ENCODE data around the gene SEC22C.

SEC22C gene

GRCh38 chr3:42533161-42533897, 48.4 kb downstream of the SEC22C start:
- DNase-seq: no peak

GRCh38 chr3:42532229-42532628, 49.5 kb downstream of the SEC22C start:
- DNase-seq: no peak

GRCh38 chr3:42531470-42531869, 50.3 kb downstream of the SEC22C start:
- no peak for DNase-seq

- no peak for DNase-seq
These were observed 51.7 kb downstream of the SEC22C start for GRCh38 chr3:42530073-42530472.

- DNase-seq: no peak
These were observed 52.3 kb downstream of the SEC22C start for GRCh38 chr3:42529468-42529867.

GRCh38 chr3:42527368-42527917, 54.3 kb downstream of the SEC22C start:
- no peak for DNase-seq

- no peak for DNase-seq
These were observed 55.0 kb downstream of the SEC22C start for GRCh38 chr3:42526616-42527367.

GRCh38 chr3:42525736-42526345, 55.9 kb downstream of the SEC22C start:
- DNase-seq: no peak

GRCh38 chr3:42525212-42525611, 56.6 kb downstream of the SEC22C start:
- DNase-seq: no peak

GRCh38 chr3:42524751-42525150, 57.0 kb downstream of the SEC22C start:
- no peak for DNase-seq

- DNase-seq: no peak
These were observed 60.9 kb downstream of the SEC22C start for GRCh38 chr3:42520906-42521305.

- no peak for DNase-seq
These were observed 61.4 kb downstream of the SEC22C start for GRCh38 chr3:42520336-42520735.

- DNase-seq: no peak
These were observed 62.2 kb downstream of the SEC22C start for GRCh38 chr3:42519568-42519962.

GRCh38 chr3:42518800-42519567, 62.8 kb downstream of the SEC22C start:
- DNase-seq: no peak

GRCh38 chr3:42517117-42517516, 64.7 kb downstream of the SEC22C start:
- no peak for DNase-seq

GRCh38 chr3:42516443-42516842, 65.3 kb downstream of the SEC22C start:
- DNase-seq: no peak

- DNase-seq: no peak
These were observed 65.8 kb downstream of the SEC22C start for GRCh38 chr3:42515976-42516375.

- no peak for DNase-seq
These were observed 66.3 kb downstream of the SEC22C start for GRCh38 chr3:42515391-42515916.

GRCh38 chr3:42514876-42515275, 66.9 kb downstream of the SEC22C start:
- DNase-seq: no peak

- DNase-seq: no peak
These were observed 68.2 kb downstream of the SEC22C start for GRCh38 chr3:42513521-42513920.

- DNase-seq: no peak
These were observed 68.6 kb downstream of the SEC22C start for GRCh38 chr3:42513121-42513520.

- no peak for DNase-seq
These were observed 70.0 kb downstream of the SEC22C start for GRCh38 chr3:42511736-42512135.

- DNase-seq: no peak
These were observed 70.6 kb downstream of the SEC22C start for GRCh38 chr3:42511201-42511600.
